ENCODE measurements around the gene GMEB2. TPM values are rescaled to one million over a fixed set of nuclear protein-coding genes. Genes with fewer than 3 reads are reported as not detected.

GMEB2 gene
- total RNA-seq, 2 experiments from 2014 or later: 16.2 to 16.3 TPM

DNA sequence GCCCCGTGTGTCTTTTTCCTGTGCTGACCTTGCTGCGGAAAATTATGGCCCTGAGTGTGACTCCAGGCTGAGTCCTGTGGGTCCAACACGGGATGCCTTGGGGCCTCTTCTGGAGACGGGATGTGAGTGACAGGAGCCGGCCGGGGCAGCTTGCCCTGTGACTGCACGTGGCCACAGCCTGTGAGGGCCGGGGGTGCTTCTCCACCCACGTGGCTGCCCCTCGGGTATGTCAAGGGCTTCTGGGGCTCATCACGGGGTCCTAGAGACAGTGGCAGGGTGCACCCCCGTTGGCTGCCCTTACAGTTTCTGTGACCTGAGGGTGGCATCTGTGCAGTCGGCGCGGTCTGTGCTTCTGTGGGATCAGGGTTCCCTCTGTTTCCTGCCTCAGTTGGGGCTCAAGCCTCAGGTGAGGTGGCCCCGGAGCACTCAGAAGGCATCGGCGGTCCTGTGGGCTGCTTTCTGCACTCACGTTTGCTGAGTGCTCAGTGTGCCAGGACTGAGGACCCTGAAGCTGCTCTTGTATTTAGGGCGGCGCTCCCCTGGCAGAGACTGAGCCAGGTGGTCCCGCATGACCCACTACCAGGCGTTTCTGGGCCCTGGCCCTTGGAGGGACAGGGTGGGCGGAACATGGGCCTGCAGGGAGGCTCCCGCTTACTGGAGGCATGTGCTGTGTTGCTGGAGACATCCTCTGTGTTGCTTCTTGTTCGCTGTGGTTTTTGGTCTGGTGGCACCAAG lies 36.6 kb upstream of the GMEB2 start:
- Mint-ChIP-seq H3K27ac (no peak overlapping the region), H3K4me3 (no peak overlapping the region), H3K9me3 (no peaks in the 10 kb centered on the region), H3K36me3 (ENCODE audit: low read depth) (peaks cover 25% of the 10 kb centered on the region), H3K27me3 (no peaks in the 10 kb centered on the region), H3K4me1 (ENCODE audit: low read depth) (peaks cover 12% of the 10 kb centered on the region)
- intact Hi-C loops (cut with micrococcal nuclease): no loop called here
- TF ChIP-seq, protein P1, sequence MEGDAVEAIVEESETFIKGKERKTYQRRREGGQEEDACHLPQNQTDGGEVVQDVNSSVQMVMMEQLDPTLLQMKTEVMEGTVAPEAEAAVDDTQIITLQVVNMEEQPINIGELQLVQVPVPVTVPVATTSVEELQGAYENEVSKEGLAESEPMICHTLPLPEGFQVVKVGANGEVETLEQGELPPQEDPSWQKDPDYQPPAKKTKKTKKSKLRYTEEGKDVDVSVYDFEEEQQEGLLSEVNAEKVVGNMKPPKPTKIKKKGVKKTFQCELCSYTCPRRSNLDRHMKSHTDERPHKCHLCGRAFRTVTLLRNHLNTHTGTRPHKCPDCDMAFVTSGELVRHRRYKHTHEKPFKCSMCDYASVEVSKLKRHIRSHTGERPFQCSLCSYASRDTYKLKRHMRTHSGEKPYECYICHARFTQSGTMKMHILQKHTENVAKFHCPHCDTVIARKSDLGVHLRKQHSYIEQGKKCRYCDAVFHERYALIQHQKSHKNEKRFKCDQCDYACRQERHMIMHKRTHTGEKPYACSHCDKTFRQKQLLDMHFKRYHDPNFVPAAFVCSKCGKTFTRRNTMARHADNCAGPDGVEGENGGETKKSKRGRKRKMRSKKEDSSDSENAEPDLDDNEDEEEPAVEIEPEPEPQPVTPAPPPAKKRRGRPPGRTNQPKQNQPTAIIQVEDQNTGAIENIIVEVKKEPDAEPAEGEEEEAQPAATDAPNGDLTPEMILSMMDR (IDR thresholded peaks at IDR 0.05): no peak
- CTCF ChIA-PET: no interaction called here
- DNase-seq (no peak), ATAC-seq (no peak)
- POLR2A ChIA-PET: interaction anchor here (1.3 kb wide), 1 partner anchor 24 kb away, joined by 3 read pairs; no protein-coding TSS in a partner anchor

DNA sequence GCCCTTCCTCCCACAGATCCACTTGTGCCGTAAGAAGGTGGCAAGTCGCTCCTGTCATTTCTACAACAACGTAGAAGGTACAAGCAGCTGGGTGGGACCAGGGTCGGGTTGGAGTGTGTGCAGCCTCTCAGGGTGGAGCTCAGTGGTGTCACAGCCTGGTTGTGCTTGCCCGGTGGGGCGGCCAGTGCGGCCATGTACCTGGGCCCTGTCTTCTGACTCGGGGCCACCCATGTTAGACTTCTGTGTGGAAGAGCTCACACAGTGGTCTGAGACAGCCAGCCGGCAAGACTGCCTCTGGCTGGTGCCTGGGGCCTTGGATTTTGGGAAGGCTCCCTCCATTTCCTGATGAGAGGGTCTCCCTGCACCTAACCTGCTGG lies 35.9 kb upstream of the GMEB2 start:
- CTCF ChIA-PET: no interaction called here
- POLR2A ChIA-PET: interaction anchor here (1.3 to 1.9 kb wide), 2 partner anchors 18 to 24 kb away, joined by 3 to 5 read pairs; no protein-coding TSS in a partner anchor
- TF ChIP-seq, protein P1 (IDR thresholded peaks at IDR 0.05): no peak

DNA sequence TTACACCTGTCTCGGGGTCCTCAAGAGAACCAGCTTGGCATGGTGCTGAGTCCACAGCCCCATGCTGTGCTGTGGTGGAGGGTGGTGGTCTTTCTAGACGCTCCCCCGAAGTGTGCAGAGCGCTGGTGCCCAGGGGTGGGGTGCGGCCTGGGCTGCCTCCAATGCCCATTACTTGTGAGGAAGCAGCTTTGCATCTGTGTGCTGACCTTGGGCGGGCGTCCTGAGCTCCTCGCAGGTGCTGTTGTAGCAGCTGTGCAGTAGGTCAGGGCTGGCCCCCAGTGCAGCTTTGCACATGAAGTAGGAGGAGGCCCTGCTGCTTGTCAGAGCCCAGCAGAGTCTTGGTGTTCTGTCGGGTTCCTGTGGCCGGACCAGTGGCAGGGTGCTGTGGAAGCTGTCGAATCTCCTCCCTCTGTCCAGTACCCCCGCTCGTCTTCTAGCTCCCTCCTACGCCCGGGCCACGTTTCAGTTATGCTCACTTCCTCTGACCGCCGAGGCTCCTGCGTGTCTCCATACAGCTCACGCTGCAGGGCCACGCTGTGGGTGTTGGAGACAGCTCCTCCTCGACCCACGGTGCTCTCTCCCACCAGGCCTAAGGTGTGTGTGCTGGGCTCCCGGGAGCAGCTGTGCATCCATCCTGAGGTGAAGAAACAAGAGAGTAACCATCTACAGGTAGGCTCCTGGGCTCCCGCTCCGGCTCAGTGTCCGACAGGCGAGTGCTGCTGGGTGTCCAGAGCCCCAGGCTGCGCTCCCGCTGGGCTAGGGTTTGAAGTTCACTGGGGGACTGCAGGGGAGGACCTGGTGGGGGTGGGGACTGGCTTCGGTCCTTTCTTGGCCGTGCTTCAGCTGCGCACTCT lies 35.3 kb upstream of the GMEB2 start:
- peaks cover 12% of the 10 kb centered on the region for H3K4me1 Mint-ChIP-seq (ENCODE audit: low read depth)
- DNase-seq: no peak
- H3K27ac Mint-ChIP-seq: no peak overlapping the region
- H3K27me3 Mint-ChIP-seq: no peaks in the 10 kb centered on the region
- TF ChIP-seq, protein P1 (IDR thresholded peaks at IDR 0.05): no peak
- no peak for ATAC-seq
- no peak overlapping the region for H3K4me3 Mint-ChIP-seq
- POLR2A ChIA-PET: interaction anchor here (0.9 to 1.9 kb wide), 3 partner anchors 19 to 25 kb away, joined by 3 to 5 read pairs (median 3); no protein-coding TSS in a partner anchor
- intact Hi-C loops (cut with micrococcal nuclease): no loop called here
- no peaks in the 10 kb centered on the region for H3K9me3 Mint-ChIP-seq
- peaks cover 22% of the 10 kb centered on the region for H3K36me3 Mint-ChIP-seq (ENCODE audit: low read depth)
- CTCF ChIA-PET: no interaction called here

More for the DNA sequence above, 35.9 kb upstream of the GMEB2 start:
- ATAC-seq (no peak), DNase-seq (no peak)
- H3K4me1 Mint-ChIP-seq (ENCODE audit: low read depth): peaks cover 12% of the 10 kb centered on the region
- H3K36me3 Mint-ChIP-seq (ENCODE audit: low read depth): peaks cover 22% of the 10 kb centered on the region
- intact Hi-C loops (cut with micrococcal nuclease): no loop called here
- H3K27ac Mint-ChIP-seq: no peak overlapping the region
- no peaks in the 10 kb centered on the region for H3K27me3 Mint-ChIP-seq
- H3K4me3 Mint-ChIP-seq: no peak overlapping the region
- no peaks in the 10 kb centered on the region for H3K9me3 Mint-ChIP-seq

DNA sequence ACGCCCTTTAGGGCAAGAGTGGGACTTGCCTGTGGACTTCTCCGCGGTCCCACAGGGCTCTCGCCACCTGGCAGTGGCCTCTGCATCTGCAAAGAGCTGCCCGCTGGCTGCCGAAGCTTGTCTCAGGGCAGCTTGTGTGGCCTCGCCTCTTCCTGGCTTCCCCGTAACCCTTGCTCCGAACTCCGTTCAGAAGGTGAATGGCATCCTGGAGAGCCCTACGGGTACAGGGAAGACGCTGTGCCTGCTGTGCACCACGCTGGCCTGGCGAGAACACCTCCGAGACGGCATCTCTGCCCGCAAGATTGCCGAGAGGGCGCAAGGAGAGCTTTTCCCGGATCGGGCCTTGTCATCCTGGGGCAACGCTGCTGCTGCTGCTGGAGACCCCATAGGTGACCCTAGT lies 34.2 kb upstream of the GMEB2 start:
- peaks cover 12% of the 10 kb centered on the region for H3K4me1 Mint-ChIP-seq (ENCODE audit: low read depth)
- ATAC-seq (no peak), DNase-seq (no peak)
- ChIA-PET CTCF (no interaction called here), POLR2A (interaction anchor here (1.9 kb wide), 1 partner anchor 20 kb away, joined by 5 read pairs; no protein-coding TSS in a partner anchor)
- H3K4me3 Mint-ChIP-seq: no peak overlapping the region
- no peaks in the 10 kb centered on the region for H3K9me3 Mint-ChIP-seq
- no peak overlapping the region for H3K27ac Mint-ChIP-seq
- H3K27me3 Mint-ChIP-seq: no peaks in the 10 kb centered on the region
- peaks cover 22% of the 10 kb centered on the region for H3K36me3 Mint-ChIP-seq (ENCODE audit: low read depth)
- TF ChIP-seq, protein P1 (IDR thresholded peaks at IDR 0.05): no peak
- intact Hi-C loops (cut with micrococcal nuclease): no loop called here

Measured in activated CD8-positive, alpha-beta T cell treated with anti-CD3 and anti-CD28 coated beads for 36 hours (primary cell).